Endothelial cell of umbilical vein (primary cell): ENCODE measurements around the gene SRA1. TPM values are rescaled to one million over a fixed set of nuclear protein-coding genes. Genes with fewer than 3 reads are reported as not detected.

ENCODE experiments used
- BruUV-seq: library from RNA; stranded (reverse); fragments of 400-500 nt; replicated peaks from 2 replicates; lab custom pipeline; 2021; lab: Mats Ljungman, UMichigan
- CTCF ChIA-PET: fragments of 300-600, 350-600 bp; sonication (Branson Sonifier 250); formaldehyde crosslinking; loops from one replicate; lab custom pipeline; 2021; ENCODE audit warnings: antibody characterized with exemption, inconsistent platforms; lab: Charles Lee
- POLR2A ChIA-PET: fragments of 300-600, 350-600 bp; sonication (Branson Sonifier 250); formaldehyde crosslinking; loops from one replicate; lab custom pipeline; 2021; ENCODE audit warnings: antibody characterized with exemption, inconsistent platforms; lab: Charles Lee
- DNase-seq: peaks from one replicate; pipeline ENCODE4 v3.0.0-alpha.2; 2011; ENCODE audit warnings: low read depth, low spot score
- FAIRE-seq: peaks from 2 replicates; lab custom pipeline; 2011; peaks lifted over from hg19 to GRCh38; lab: Jason Lieb, UNC
- H2AFZ ChIP-seq: 2 replicates; pipeline ENCODE4 v1.6.0; 2012; ENCODE audit warnings: low read depth, low read length, control low read depth, inconsistent platforms
- H3K27ac ChIP-seq: 2 replicates; pipeline ENCODE4 v1.5.1; 2011; ENCODE audit warnings: low read depth, mild to moderate bottlenecking, control low read depth, low read length, moderate library complexity; ENCODE audit not compliant: insufficient read depth
- H3K27me3 ChIP-seq, 2 experiments: 2 replicates each; pipeline versions ENCODE4 v1.6.0 to v1.6.1; 2011; ENCODE audit warnings: low read length in 2 of 2, mixed read lengths in 1 of 2; ENCODE audit not compliant: control insufficient read depth in 2 of 2, insufficient read depth in 2 of 2
- H3K36me3 ChIP-seq, 2 experiments: 2 replicates in 1 of 2; 3 replicates in 1 of 2; pipeline ENCODE4 v1.5.1; 2011; ENCODE audit warnings: low read length in 2 of 2, mild to moderate bottlenecking in 1 of 2, moderate library complexity in 1 of 2; ENCODE audit not compliant: control insufficient read depth in 2 of 2, insufficient read depth in 2 of 2; ENCODE audit errors: extremely low read depth in 1 of 2
- H3K4me1 ChIP-seq: 3 replicates; pipeline ENCODE4 v1.5.1; 2011; ENCODE audit warnings: mild to moderate bottlenecking, low read length; ENCODE audit not compliant: control insufficient read depth, insufficient read depth; ENCODE audit errors: extremely low read depth
- H3K4me2 ChIP-seq: 2 replicates; pipeline ENCODE4 v1.6.1; 2011; ENCODE audit warnings: low read length, control low read depth, mixed read lengths; ENCODE audit not compliant: insufficient read depth
- H3K4me3 ChIP-seq, 3 experiments: fragments of 200-600 bp in 1 of 3; sonication (generic), shearing (Covaris generic) in 1 of 3; replicated peaks in 1 of 3; 2 replicates each; pipeline ENCODE4 v1.5.1; 2011 to 2016; ENCODE audit warnings: control low read depth in 3 of 3, low read length in 3 of 3, mild to moderate bottlenecking in 2 of 3, inconsistent platforms in 1 of 3, low read depth in 1 of 3, moderate library complexity in 1 of 3; ENCODE audit not compliant: insufficient read depth in 1 of 3
- H3K79me2 ChIP-seq: 2 replicates; pipeline ENCODE4 v1.6.0; 2012; ENCODE audit warnings: low read length, inconsistent platforms; ENCODE audit not compliant: control insufficient read depth, insufficient read depth
- H3K9ac ChIP-seq: replicated peaks from 2 replicates; pipeline ENCODE3; 2011; ENCODE audit warnings: low read length, control low read depth; ENCODE audit not compliant: insufficient read depth; ENCODE audit errors: extremely low read depth
- H3K9me1 ChIP-seq: replicated peaks from 3 replicates; pipeline ENCODE4 v1.6.0; 2011; ENCODE audit warnings: mild to moderate bottlenecking, low read length; ENCODE audit not compliant: control insufficient read depth, insufficient read depth; ENCODE audit errors: extremely low read depth
- H3K9me3 ChIP-seq: replicated peaks from 2 replicates; pipeline ENCODE4 v1.5.1; 2012; ENCODE audit warnings: low read length, inconsistent platforms; ENCODE audit not compliant: control insufficient read depth, insufficient read depth
- H4K20me1 ChIP-seq: replicated peaks from 2 replicates; pipeline ENCODE3; 2011; ENCODE audit warnings: mild to moderate bottlenecking, low read length; ENCODE audit not compliant: control insufficient read depth, insufficient read depth; ENCODE audit errors: extremely low read depth
- CTCF ChIP-seq, 2 donors: IDR thresholded peaks; 1 replicate in 1 of 2; 2 replicates in 1 of 2; pipeline ENCODE4 v1.5.1; 2011; ENCODE audit warnings: low read length in 2 of 2, mild to moderate bottlenecking in 2 of 2, moderate library complexity in 2 of 2, control low read depth in 1 of 2, inconsistent platforms in 1 of 2, low read depth in 1 of 2; ENCODE audit not compliant: insufficient read depth in 1 of 2; ENCODE audit errors: extremely low read depth in 1 of 2
- EZH2 ChIP-seq: IDR thresholded peaks from 2 replicates; pipeline ENCODE4 v1.6.1; 2012; ENCODE audit warnings: borderline replicate concordance, low read depth, mild to moderate bottlenecking, moderate library complexity, low read length, inconsistent platforms; ENCODE audit not compliant: severe bottlenecking
- FOS ChIP-seq: IDR thresholded peaks from 2 replicates; pipeline ENCODE4 v1.6.1; 2011; ENCODE audit warnings: mild to moderate bottlenecking, low read length, moderate library complexity, borderline replicate concordance; ENCODE audit not compliant: insufficient read depth
- GATA2 ChIP-seq: IDR thresholded peaks from 2 replicates; pipeline ENCODE4 v1.7.0; 2011; ENCODE audit warnings: low read depth, mild to moderate bottlenecking, moderate library complexity, mixed read lengths, low read length; ENCODE audit not compliant: insufficient read length, insufficient read depth
- JUN ChIP-seq: IDR thresholded peaks from 2 replicates; pipeline ENCODE4 v1.6.1; 2011; ENCODE audit warnings: borderline replicate concordance, low read depth; ENCODE audit not compliant: insufficient read length, insufficient read depth
- MAX ChIP-seq: IDR thresholded peaks from 2 replicates; pipeline ENCODE4 v1.6.1; 2011; ENCODE audit not compliant: insufficient read depth, insufficient read length
- MYC ChIP-seq: IDR thresholded peaks from one replicate; pipeline ENCODE4 v1.6.1; 2011; ENCODE audit warnings: mild to moderate bottlenecking, low read depth, low read length
- POLR2A ChIP-seq: IDR thresholded peaks from 2 replicates; pipeline ENCODE4 v1.6.1; 2012; ENCODE audit warnings: low read depth, mild to moderate bottlenecking, control low read depth, low read length
- POLR2AphosphoS5 ChIP-seq: IDR thresholded peaks from 2 replicates; pipeline ENCODE4 v1.6.1; 2012; ENCODE audit warnings: low read depth, mild to moderate bottlenecking, control low read depth, low read length, moderate library complexity; ENCODE audit not compliant: insufficient read depth
- dilution Hi-C: fragments of 300-500 bp; cut with MboI; formaldehyde crosslinking; loops from one replicate; pipeline ENCODE4 v1.15.0; 2019; ENCODE audit warnings: low sequenced_read_pairs; ENCODE audit not compliant: extremely low pct_ligation_motif_present
- intact Hi-C: fragments of 100-400 bp; cut with micrococcal nuclease; formaldehyde crosslinking; loops from one replicate; pipeline ENCODE4 v1.10.0; 2022
- polyA plus RNA-seq, 4 experiments: library from polyadenylated mRNA; depleted of rRNA in 3 of 4; stranded (reverse) in 3 of 4; unstranded in 1 of 4; fragments of >200 nt; gene quantifications; 2 replicates each; pipeline versions ENCODE4 v1.2.1 to v1.2.3, GENCODE V29; 2011 to 2012; ENCODE audit warnings: missing spikeins in 1 of 4
- total RNA-seq: library from RNA; stranded (reverse); gene quantifications from 2 replicates; pipeline ENCODE4 v1.2.3, GENCODE V29; 2021

Gene SRA1
- total and polyA plus RNA-seq, 2 donors (not counting 3 experiments of a cell fraction or from before 2014, with no cell fraction given): 17.6 to 19.7 TPM

- Histone ChIP-seq H3K27me3 (no peaks in the 10 kb centered on the region), H3K79me2 (no peaks in the 10 kb centered on the region), H3K4me1 (no peaks in the 10 kb centered on the region), H3K4me2 (no peak overlapping the region), H3K36me3 (no peaks in the 10 kb centered on the region), H3K27ac (no peak overlapping the region), H3K9me3 (no peaks in the 10 kb centered on the region), H3K4me3 (no peak overlapping the region), H3K9ac (no peak overlapping the region), H3K9me1 (no peaks in the 10 kb centered on the region), H2AFZ (no peak overlapping the region), H4K20me1 (no peaks in the 10 kb centered on the region)
- intact Hi-C loops (no loop called here), dilution Hi-C loops (no loop called here)
- DNase-seq (no peak), FAIRE-seq (no peak)
- ChIA-PET CTCF (no interaction called here), POLR2A (no interaction called here)
- TF ChIP-seq MAX: no peak
- TF ChIP-seq POLR2A: no peak
- TF ChIP-seq CTCF (IDR thresholded peaks at IDR 0.05; ENCODE audit: extremely low read depth in 1 of 2, insufficient read depth in 1 of 2, low read depth in 1 of 2, low read length in 2 of 2): no peak
- no peak for TF ChIP-seq FOS
- no peak for TF ChIP-seq GATA2
- TF ChIP-seq POLR2AphosphoS5: no peak
- no TSS peak for BruUV-seq
Measured at GRCh38 chr5:140602147-140602546, 44.9 kb upstream of the SRA1 start.

- H3K9me3 ChIP-seq: no peaks in the 10 kb centered on the region
- no peak overlapping the region for H3K9ac ChIP-seq
- ChIA-PET POLR2A (no interaction called here), CTCF (interaction anchor here (0.9 kb wide), 1 partner anchor 21 kb away, joined by 3 read pairs; no protein-coding TSS in a partner anchor)
- dilution Hi-C loops: no loop called here
- no peaks in the 10 kb centered on the region for H3K4me1 ChIP-seq
- FAIRE-seq (no peak), DNase-seq (no peak)
- H4K20me1 ChIP-seq: no peaks in the 10 kb centered on the region
- no TSS peak for BruUV-seq
- H3K4me2 ChIP-seq: no peak overlapping the region
- no peaks in the 10 kb centered on the region for H3K79me2 ChIP-seq
- no peak overlapping the region for H3K27ac ChIP-seq
- no peaks in the 10 kb centered on the region for H3K9me1 ChIP-seq
- no peaks in the 10 kb centered on the region for H3K36me3 ChIP-seq
- H3K4me3 ChIP-seq: no peak overlapping the region
- no peak overlapping the region for H2AFZ ChIP-seq
- TF ChIP-seq POLR2AphosphoS5 (no peak), POLR2A (no peak), GATA2 (no peak), MYC (no peak), JUN (no peak), FOS (no peak), CTCF (IDR thresholded peaks at IDR 0.05; ENCODE audit: extremely low read depth in 1 of 2, insufficient read depth in 1 of 2, low read depth in 1 of 2, low read length in 2 of 2) (no peak), MAX (no peak), EZH2 (no peak)
- intact Hi-C loops: no loop called here
- H3K27me3 ChIP-seq: no peaks in the 10 kb centered on the region
Measured at GRCh38 chr5:140600096-140600495, 42.8 kb upstream of the SRA1 start.
